ENCODE results near the gene ZFAND2B.

GRCh38 chr2:219216535-219216915, 9.9 kb downstream of the ZFAND2B start:
- TF ChIP-seq EZH2 (IDR thresholded peaks at IDR 0.05; ENCODE audit: low read length, unreplicated experiment) (no peak), CTCF (conservative IDR thresholded peaks at IDR 0.05; ENCODE audit: low read depth, low read length) (no peak)
